Suprapubic skin (tissue), 4 donors: Measurements from ENCODE around the gene WSCD1. TPM values are rescaled to one million over a fixed set of nuclear protein-coding genes. Genes with fewer than 3 reads are reported as not detected.

ENCODE experiments used
- DNase-seq, 2 donors: peaks; one replicate each; pipeline ENCODE4 v3.0.0-alpha.2; 2019; ENCODE audit warnings: low spot score in 2 of 2
- H3K27ac ChIP-seq: fragments of 200-600 bp; sonication (generic); one replicate; pipeline ENCODE4 v1.5.1; 2019
- H3K27me3 ChIP-seq: fragments of 200-600 bp; sonication (generic); one replicate; pipeline ENCODE4 v1.5.1; 2019
- H3K36me3 ChIP-seq: fragments of 200-600 bp; sonication (generic); one replicate; pipeline ENCODE4 v1.5.1; 2019
- H3K4me1 ChIP-seq: fragments of 200-600 bp; sonication (generic); one replicate; pipeline ENCODE4 v1.5.1; 2019
- H3K4me3 ChIP-seq: fragments of 200-600 bp; sonication (generic); one replicate; pipeline ENCODE4 v1.5.1; 2019; ENCODE audit warnings: mild to moderate bottlenecking
- H3K9me3 ChIP-seq: fragments of 200-600 bp; sonication (generic); one replicate; pipeline ENCODE4 v1.5.1; 2019
- EP300 ChIP-seq: sonication (generic); formaldehyde crosslinking; IDR thresholded peaks from one replicate; pipeline ENCODE4 v1.6.1; 2017; ENCODE audit warnings: antibody characterized with exemption
- POLR2A ChIP-seq, 2 donors: fragments of 450-650 bp; IDR thresholded peaks; one replicate each; pipeline ENCODE4 v1.6.1; 2017; ENCODE audit warnings: antibody characterized with exemption in 2 of 2, mild to moderate bottlenecking in 2 of 2, moderate library complexity in 2 of 2
- POLR2AphosphoS5 ChIP-seq, 3 donors: sonication (generic); formaldehyde crosslinking; IDR thresholded peaks; one replicate each; pipeline ENCODE4 v1.6.1; 2017; ENCODE audit warnings: antibody characterized with exemption in 3 of 3
- WGBS: methylation state at CpG from one replicate; pipeline ENCODE4 v1.1.5; 2018; 5-methylcytosine and 5-hydroxymethylcytosine counted together
- total RNA-seq, 4 donors: library from RNA; depleted of rRNA; stranded (reverse); fragments of >200 nt; gene quantifications; one replicate each; pipeline ENCODE4 v1.1.0, GENCODE V29; 2016
- TF ChIP-seq, protein P1 (sequence below), 2 donors: fragments of 200-600 bp in 1 of 2; fragments of 450-650 bp in 1 of 2; sonication (generic) in 1 of 2; IDR thresholded peaks; one replicate each; pipeline ENCODE4 v1.5.1; 2016 to 2019; ENCODE audit warnings: antibody characterized with exemption in 2 of 2, mild to moderate bottlenecking in 1 of 2, moderate library complexity in 1 of 2

The WSCD1 gene
- total RNA-seq, 4 donors from 2014 or later, result 0.76 to 4.9 (median 1.6) TPM

DNA sequence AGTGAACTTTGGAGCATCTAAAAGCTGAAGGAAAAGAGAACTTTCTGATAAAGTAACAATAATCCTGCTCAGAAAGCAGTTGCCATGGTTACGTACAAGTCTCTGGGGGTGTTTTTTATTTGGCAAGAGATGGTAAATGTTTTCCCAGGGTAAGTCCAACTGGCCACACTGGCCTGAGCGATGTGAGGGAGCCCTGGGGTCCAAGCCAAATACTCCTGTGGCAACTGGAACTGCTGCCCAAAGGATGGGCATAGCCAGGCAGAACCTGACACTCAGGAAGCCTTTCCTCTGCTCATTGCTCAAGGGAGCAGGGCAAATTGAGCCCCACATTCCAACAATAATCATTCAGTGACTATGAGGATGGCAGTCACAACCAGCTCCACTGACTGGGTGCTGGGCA is 26.8 kb upstream of the WSCD1 start:
- H3K4me3 ChIP-seq, result no peak overlapping the region
- 75% methylated on average over 2 of the region's 2 CpGs for WGBS
- TF ChIP-seq POLR2A (IDR thresholded peaks at IDR 0.05) (no peak), EP300 (no peak), POLR2AphosphoS5 (IDR thresholded peaks at IDR 0.05) (no peak)
- TF ChIP-seq, protein P1, sequence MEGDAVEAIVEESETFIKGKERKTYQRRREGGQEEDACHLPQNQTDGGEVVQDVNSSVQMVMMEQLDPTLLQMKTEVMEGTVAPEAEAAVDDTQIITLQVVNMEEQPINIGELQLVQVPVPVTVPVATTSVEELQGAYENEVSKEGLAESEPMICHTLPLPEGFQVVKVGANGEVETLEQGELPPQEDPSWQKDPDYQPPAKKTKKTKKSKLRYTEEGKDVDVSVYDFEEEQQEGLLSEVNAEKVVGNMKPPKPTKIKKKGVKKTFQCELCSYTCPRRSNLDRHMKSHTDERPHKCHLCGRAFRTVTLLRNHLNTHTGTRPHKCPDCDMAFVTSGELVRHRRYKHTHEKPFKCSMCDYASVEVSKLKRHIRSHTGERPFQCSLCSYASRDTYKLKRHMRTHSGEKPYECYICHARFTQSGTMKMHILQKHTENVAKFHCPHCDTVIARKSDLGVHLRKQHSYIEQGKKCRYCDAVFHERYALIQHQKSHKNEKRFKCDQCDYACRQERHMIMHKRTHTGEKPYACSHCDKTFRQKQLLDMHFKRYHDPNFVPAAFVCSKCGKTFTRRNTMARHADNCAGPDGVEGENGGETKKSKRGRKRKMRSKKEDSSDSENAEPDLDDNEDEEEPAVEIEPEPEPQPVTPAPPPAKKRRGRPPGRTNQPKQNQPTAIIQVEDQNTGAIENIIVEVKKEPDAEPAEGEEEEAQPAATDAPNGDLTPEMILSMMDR (IDR thresholded peaks at IDR 0.05), result no peak
- H3K27ac ChIP-seq, result no peak overlapping the region
- no peaks in the 10 kb centered on the region for H3K36me3 ChIP-seq
- no peaks in the 10 kb centered on the region for H3K4me1 ChIP-seq
- H3K9me3 ChIP-seq, result no peaks in the 10 kb centered on the region
- H3K27me3 ChIP-seq, result no peaks in the 10 kb centered on the region
- DNase-seq, result no peak

DNA sequence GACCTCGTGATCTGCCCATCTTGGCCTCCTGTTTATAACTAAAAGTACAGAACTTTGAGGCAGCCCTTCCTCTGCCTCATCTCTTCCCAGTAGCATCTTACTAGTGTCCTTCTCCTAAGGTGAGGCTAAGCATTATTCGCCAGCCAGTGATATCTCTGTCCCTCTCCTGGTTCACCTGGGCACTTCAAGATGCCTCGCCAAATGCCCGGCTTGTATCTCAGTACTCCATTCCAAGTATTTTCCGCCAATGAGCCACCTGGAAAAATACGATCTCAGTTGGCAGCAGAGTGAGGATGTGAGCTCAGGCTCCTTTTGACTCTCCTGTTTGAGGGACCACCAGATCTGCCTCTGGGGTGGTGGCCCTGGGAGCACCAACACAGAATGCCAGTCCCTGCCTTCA is 25.9 kb upstream of the WSCD1 start:
- Histone ChIP-seq H3K4me3 (no peak overlapping the region), H3K36me3 (no peaks in the 10 kb centered on the region), H3K4me1 (no peaks in the 10 kb centered on the region), H3K27me3 (no peaks in the 10 kb centered on the region), H3K9me3 (no peaks in the 10 kb centered on the region), H3K27ac (no peak overlapping the region)
- no peak for DNase-seq
- 92% methylated on average over 6 of the region's 6 CpGs for WGBS
- TF ChIP-seq EP300 (no peak), POLR2AphosphoS5 (IDR thresholded peaks at IDR 0.05) (no peak), POLR2A (IDR thresholded peaks at IDR 0.05) (no peak)
- TF ChIP-seq, protein P1 (IDR thresholded peaks at IDR 0.05), result no peak

- no peaks in the 10 kb centered on the region for H3K36me3 ChIP-seq
- no peaks in the 10 kb centered on the region for H3K27me3 ChIP-seq
- H3K27ac ChIP-seq, result no peak overlapping the region
- TF ChIP-seq POLR2A (IDR thresholded peaks at IDR 0.05) (no peak), POLR2AphosphoS5 (IDR thresholded peaks at IDR 0.05) (no peak), EP300 (no peak)
- TF ChIP-seq, protein P1 (IDR thresholded peaks at IDR 0.05), result no peak
- H3K4me1 ChIP-seq, result no peaks in the 10 kb centered on the region
- 88% methylated on average over 6 of the region's 6 CpGs for WGBS
- DNase-seq, result no peak
- H3K4me3 ChIP-seq, result no peak overlapping the region
- no peaks in the 10 kb centered on the region for H3K9me3 ChIP-seq
These were observed 24.4 kb upstream of the WSCD1 start for GRCh38 chr17:6045621-6046357.

- H3K27ac ChIP-seq, result no peak overlapping the region
- H3K4me1 ChIP-seq, result no peaks in the 10 kb centered on the region
- TF ChIP-seq POLR2AphosphoS5 (IDR thresholded peaks at IDR 0.05) (no peak), EP300 (no peak), POLR2A (IDR thresholded peaks at IDR 0.05) (no peak)
- TF ChIP-seq, protein P1 (IDR thresholded peaks at IDR 0.05), result no peak
- H3K4me3 ChIP-seq, result no peak overlapping the region
- H3K36me3 ChIP-seq, result no peaks in the 10 kb centered on the region
- H3K9me3 ChIP-seq, result no peaks in the 10 kb centered on the region
- WGBS, result 85% methylated on average over 4 of the region's 4 CpGs
- DNase-seq, result no peak
- no peaks in the 10 kb centered on the region for H3K27me3 ChIP-seq
These were observed 23.7 kb upstream of the WSCD1 start for GRCh38 chr17:6046431-6046830.

- Histone ChIP-seq H3K9me3 (no peaks in the 10 kb centered on the region), H3K27ac (no peak overlapping the region), H3K4me1 (no peaks in the 10 kb centered on the region), H3K4me3 (no peak overlapping the region), H3K36me3 (no peaks in the 10 kb centered on the region), H3K27me3 (no peaks in the 10 kb centered on the region)
- no peak for TF ChIP-seq POLR2A (IDR thresholded peaks at IDR 0.05)
- no peak for TF ChIP-seq POLR2AphosphoS5 (IDR thresholded peaks at IDR 0.05)
- TF ChIP-seq EP300, result no peak
- TF ChIP-seq, protein P1 (IDR thresholded peaks at IDR 0.05), result no peak
- 74% methylated on average over 1 of the region's 1 CpG for WGBS
- DNase-seq, result no peak
These were observed 23.2 kb upstream of the WSCD1 start for GRCh38 chr17:6046931-6047330.
